Pancreas (tissue), 10 donors: ENCODE results near the gene MRPS15. TPM values are rescaled to one million over a fixed set of nuclear protein-coding genes. Genes with fewer than 3 reads are reported as not detected.

Experiments
- ATAC-seq, 4 donors: fragments of 200-7000 bp; cut with Tn5 transposase; one replicate each; pipeline versions ENCODE4 v1.8.0 to v1.9.1; 2020; ENCODE audit warnings: mild to moderate bottlenecking in 4 of 4, moderate library complexity in 4 of 4
- DNase-seq, 6 donors: peaks; one replicate each; pipeline ENCODE4 v3.0.0-alpha.2; 2020
- FAIRE-seq: peaks from 2 replicates; lab custom pipeline; 2012; peaks lifted over from hg19 to GRCh38; lab: Jason Lieb, UNC
- H3K27ac ChIP-seq, 4 donors: fragments of 200-600 bp; sonication (generic); 1 replicate in 3 of 4; 2 replicates in 1 of 4; pipeline versions ENCODE4 v1.5.0 to v1.8.0; 2020
- H3K27me3 ChIP-seq, 4 donors: fragments of 200-600 bp; one replicate each; pipeline ENCODE4 v1.8.0; 2021
- H3K36me3 ChIP-seq, 3 donors: fragments of 200-600 bp; sonication (generic) in 1 of 3; one replicate each; pipeline versions ENCODE4 v1.5.0 to v1.8.0; 2020 to 2021
- H3K4me1 ChIP-seq, 3 donors: fragments of 200-600 bp; one replicate each; pipeline ENCODE4 v1.8.0; 2021
- H3K4me3 ChIP-seq, 4 donors: fragments of 200-600 bp; sonication (generic) in 2 of 4; one replicate each; pipeline versions ENCODE4 v1.5.0 to v1.8.0; 2020 to 2021
- H3K9me3 ChIP-seq, 4 donors: fragments of 200-600 bp; one replicate each; pipeline ENCODE4 v1.8.0; 2021
- CTCF ChIP-seq, 4 donors: fragments of 200-600 bp; sonication (generic) in 3 of 4; IDR thresholded peaks; one replicate each; pipeline versions ENCODE4 v1.5.0 to v1.8.0; 2021; ENCODE audit warnings: antibody characterized with exemption in 4 of 4
- WGBS, 2 donors: extraction: QIAGEN DNeasy Blood & Tissue Kit; methylation state at CpG; one replicate each; pipeline ENCODE4 v1.1.7; 2013; 5-methylcytosine and 5-hydroxymethylcytosine counted together
- intact Hi-C, 3 donors: fragments of 100-400 bp; cut with DNase I; formaldehyde crosslinking; loops; one replicate each; pipeline versions ENCODE4 v1.11.1 to v1.14.2; 2022
- polyA plus RNA-seq, 2 donors: library from polyadenylated mRNA; stranded (reverse); fragments of 200-250 nt; gene quantifications; one replicate each; pipeline ENCODE4 v1.2.3, GENCODE V29; 2013
- total RNA-seq, 6 donors: library from RNA; stranded (reverse); fragmentation: NEBNext Ultra II Directional in 4 of 6; extraction: Animal tissue kit (Norgen Biotek cat#: 25700) in 4 of 6; gene quantifications; one replicate each; pipeline versions ENCODE4 v1.2.1 to v1.2.4, GENCODE V29; 2021 to 2023
- donor health status: healthy with polysubstance abuse.
- donor health status: DM: no; HTN: no; CAD: no; lungs with moderate emphysema.
- donor health status: DM: no; HTN: no; CAD: no.
- donor health status: control.
- donor health status: control.
- donor health status: Bipolar disorder and iron deficiency.
- donor health status: DM: yes; HTN: yes; CAD: no.
- donor health status: DM: no; HTN: no; CAD: no.
- donor health status: DM: no; HTN: no; CAD: no.
- donor health status: DM: yes; HTN: yes; CAD: no.

The MRPS15 gene
- total and polyA plus RNA-seq, 8 donors: 20.4 to 79.3 (median 27.0) TPM

- DNase-seq (no peak), FAIRE-seq (no peak), ATAC-seq (no peak)
- intact Hi-C loops: no loop called here
- TF ChIP-seq CTCF (IDR thresholded peaks at IDR 0.05): no peak
- Histone ChIP-seq H3K9me3 (no peaks in the 10 kb centered on the region), H3K27ac (no peak overlapping the region), H3K4me3 (no peak overlapping the region), H3K27me3 (no peaks in the 10 kb centered on the region), H3K4me1 (no peaks in the 10 kb centered on the region), H3K36me3 (no peaks in the 10 kb centered on the region)
- 75 to 88% methylated on average over 6 of the region's 6 CpGs for WGBS, 2 donors
Measured at GRCh38 chr1:36472656-36473055, 8.5 kb upstream of the MRPS15 start.

- WGBS, 2 donors: 75 to 76% methylated on average over 22 of the region's 22 CpGs
- no peaks in the 10 kb centered on the region for H3K9me3 ChIP-seq
- no peak for TF ChIP-seq CTCF (IDR thresholded peaks at IDR 0.05)
- no peak overlapping the region for H3K4me3 ChIP-seq
- H3K4me1 ChIP-seq: no peaks in the 10 kb centered on the region
- no peak overlapping the region for H3K27ac ChIP-seq
- intact Hi-C loops: no loop called here
- FAIRE-seq: no peak
- no peaks in the 10 kb centered on the region for H3K27me3 ChIP-seq
- no peak for ATAC-seq
- peak in 1 of 6 donors; percentile 50 for DNase-seq
- H3K36me3 ChIP-seq: no peaks in the 10 kb centered on the region
Measured at GRCh38 chr1:36471830-36472641, 7.9 kb upstream of the MRPS15 start.

GRCh38 chr1:36469163-36469562 is 5.0 kb upstream of the MRPS15 start:
- no peak overlapping the region for H3K27ac ChIP-seq
- no peak for FAIRE-seq
- peak in 1 of 6 donors; percentile 1 for DNase-seq
- H3K4me3 ChIP-seq: no peak overlapping the region
- no peak for ATAC-seq
- H3K36me3 ChIP-seq: no peaks in the 10 kb centered on the region
- no peak for TF ChIP-seq CTCF (IDR thresholded peaks at IDR 0.05)
- no peaks in the 10 kb centered on the region for H3K27me3 ChIP-seq
- intact Hi-C loops: no loop called here
- 78 to 93% methylated on average over 2 of the region's 2 CpGs for WGBS, 2 donors
- H3K4me1 ChIP-seq: peaks cover 0 to 7% (median 6%) of the 10 kb centered on the region in 3 donors
- H3K9me3 ChIP-seq: no peaks in the 10 kb centered on the region

GRCh38 chr1:36467700-36468455 is 3.7 kb upstream of the MRPS15 start:
- peak in 1 of 6 donors; percentile 52 for DNase-seq
- Histone ChIP-seq H3K4me3 (no peak overlapping the region), H3K27me3 (no peaks in the 10 kb centered on the region), H3K27ac (no peak overlapping the region), H3K4me1 (peaks cover 6 to 14% (median 7%) of the 10 kb centered on the region in 3 donors), H3K9me3 (no peaks in the 10 kb centered on the region), H3K36me3 (no peaks in the 10 kb centered on the region)
- intact Hi-C loops: no loop called here
- TF ChIP-seq CTCF (IDR thresholded peaks at IDR 0.05): no peak
- WGBS, 2 donors: 86 to 88% methylated on average over 10 of the region's 10 CpGs
- no peak for ATAC-seq
- FAIRE-seq: no peak
